ENCODE measurements around the gene CDH23. TPM values are rescaled to one million over a fixed set of nuclear protein-coding genes. Genes with fewer than 3 reads are reported as not detected.

The CDH23 gene
- total and polyA plus RNA-seq, 10 donors = 2.0 to 19.9 (median 11.0) TPM

- H3K4me1 ChIP-seq = peaks cover under 1 to 12% (median 6%) of the 10 kb centered on the region in 6 donors
- H3K9me3 ChIP-seq = peaks cover 0 to 12% (median 2%) of the 10 kb centered on the region in 8 donors
- no peak for DNase-seq
- H3K36me3 ChIP-seq = no peaks in the 10 kb centered on the region
- TF ChIP-seq, protein P1, sequence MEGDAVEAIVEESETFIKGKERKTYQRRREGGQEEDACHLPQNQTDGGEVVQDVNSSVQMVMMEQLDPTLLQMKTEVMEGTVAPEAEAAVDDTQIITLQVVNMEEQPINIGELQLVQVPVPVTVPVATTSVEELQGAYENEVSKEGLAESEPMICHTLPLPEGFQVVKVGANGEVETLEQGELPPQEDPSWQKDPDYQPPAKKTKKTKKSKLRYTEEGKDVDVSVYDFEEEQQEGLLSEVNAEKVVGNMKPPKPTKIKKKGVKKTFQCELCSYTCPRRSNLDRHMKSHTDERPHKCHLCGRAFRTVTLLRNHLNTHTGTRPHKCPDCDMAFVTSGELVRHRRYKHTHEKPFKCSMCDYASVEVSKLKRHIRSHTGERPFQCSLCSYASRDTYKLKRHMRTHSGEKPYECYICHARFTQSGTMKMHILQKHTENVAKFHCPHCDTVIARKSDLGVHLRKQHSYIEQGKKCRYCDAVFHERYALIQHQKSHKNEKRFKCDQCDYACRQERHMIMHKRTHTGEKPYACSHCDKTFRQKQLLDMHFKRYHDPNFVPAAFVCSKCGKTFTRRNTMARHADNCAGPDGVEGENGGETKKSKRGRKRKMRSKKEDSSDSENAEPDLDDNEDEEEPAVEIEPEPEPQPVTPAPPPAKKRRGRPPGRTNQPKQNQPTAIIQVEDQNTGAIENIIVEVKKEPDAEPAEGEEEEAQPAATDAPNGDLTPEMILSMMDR (IDR thresholded peaks at IDR 0.05 in 8 of 11, conservative IDR thresholded peaks at IDR 0.05 in 3 of 11) = no peak
- TF ChIP-seq POLR2A (IDR thresholded peaks at IDR 0.05) (no peak), POLR2AphosphoS5 (IDR thresholded peaks at IDR 0.05) (no peak)
- H3K4me3 ChIP-seq = no peak overlapping the region
- intact Hi-C loops (cut with DNase I; ENCODE audit: low total_unique reads) = no loop called here
- 84 to 93% (median 92%) methylated on average over 3 of the region's 3 CpGs for WGBS, 5 donors
- H3K27ac ChIP-seq = peak overlapping the region in 1 of 8 donors; percentile 6
- H3K27me3 ChIP-seq (replicated peaks in 1 of 7) = no peaks in the 10 kb centered on the region
Observed at GRCh38 chr10:71688256-71688655, 291.5 kb downstream of the CDH23 start.

DNA sequence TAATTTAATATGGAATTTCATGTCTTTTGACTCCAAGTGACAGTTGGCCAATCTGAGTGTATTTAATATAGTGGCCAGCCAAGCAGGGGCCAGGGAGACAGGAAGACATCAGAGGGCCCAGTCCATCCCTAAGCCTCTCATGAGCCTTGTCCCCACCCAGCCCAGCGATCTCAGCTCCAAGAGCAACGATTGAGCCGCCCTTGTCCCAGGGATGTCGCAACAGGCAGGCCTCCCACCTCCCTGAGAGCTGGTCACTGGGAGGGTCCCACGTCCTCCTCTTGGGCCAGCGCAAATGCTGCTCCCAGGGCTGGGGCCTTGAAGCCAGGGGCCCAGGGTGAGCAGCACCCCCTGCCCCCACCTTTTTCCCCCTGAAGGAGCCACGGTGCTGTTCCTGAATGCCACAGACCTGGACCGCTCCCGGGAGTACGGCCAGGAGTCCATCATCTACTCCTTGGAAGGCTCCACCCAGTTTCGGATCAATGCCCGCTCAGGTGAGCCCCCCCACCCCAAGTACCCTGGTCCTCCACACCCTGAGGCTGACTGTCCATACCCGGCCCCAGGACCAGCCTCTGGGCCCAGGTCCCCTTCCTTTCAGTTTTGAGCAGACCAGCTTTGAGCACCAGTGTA lies 293.5 kb downstream of the CDH23 start:
- no peaks in the 10 kb centered on the region for H3K27me3 ChIP-seq (replicated peaks in 1 of 7)
- no peaks in the 10 kb centered on the region for H3K36me3 ChIP-seq
- no peak overlapping the region for H3K27ac ChIP-seq
- DNase-seq = no peak
- H3K4me1 ChIP-seq = peaks cover 19 to 27% (median 24%) of the 10 kb centered on the region in 6 donors
- no peak overlapping the region for H3K4me3 ChIP-seq
- WGBS, 5 donors = 88 to 95% (median 92%) methylated on average over 12 to 13 of the region's 13 CpGs
- no peak for TF ChIP-seq POLR2AphosphoS5 (IDR thresholded peaks at IDR 0.05)
- TF ChIP-seq, protein P1 (IDR thresholded peaks at IDR 0.05 in 8 of 11, conservative IDR thresholded peaks at IDR 0.05 in 3 of 11) = no peak
- TF ChIP-seq POLR2A (IDR thresholded peaks at IDR 0.05) = no peak
- peaks cover 0 to 12% (median 2%) of the 10 kb centered on the region in 8 donors for H3K9me3 ChIP-seq
- intact Hi-C loops (cut with DNase I; ENCODE audit: low total_unique reads) = loop anchor here (10.0 kb wide), 1 partner anchor 375 kb away; the partner anchor contains the start of gene SLC29A3

GRCh38 chr10:71691405-71691804 lies 294.7 kb downstream of the CDH23 start:
- Histone ChIP-seq H3K36me3 (no peaks in the 10 kb centered on the region), H3K4me1 (peaks cover 23 to 39% (median 35%) of the 10 kb centered on the region in 6 donors), H3K9me3 (peaks cover 0 to 12% (median 2%) of the 10 kb centered on the region in 8 donors), H3K4me3 (no peak overlapping the region), H3K27ac (no peak overlapping the region), H3K27me3 (replicated peaks in 1 of 7) (no peaks in the 10 kb centered on the region)
- intact Hi-C loops (cut with DNase I; ENCODE audit: low total_unique reads) = loop anchor here (10.0 kb wide), 1 partner anchor 377 kb away; the partner anchor contains the start of gene SLC29A3
- TF ChIP-seq, protein P1 (IDR thresholded peaks at IDR 0.05 in 8 of 11, conservative IDR thresholded peaks at IDR 0.05 in 3 of 11) = no peak
- 97 to 100% (median 98%) methylated on average over 2 of the region's 2 CpGs for WGBS, 5 donors
- DNase-seq = no peak

DNA sequence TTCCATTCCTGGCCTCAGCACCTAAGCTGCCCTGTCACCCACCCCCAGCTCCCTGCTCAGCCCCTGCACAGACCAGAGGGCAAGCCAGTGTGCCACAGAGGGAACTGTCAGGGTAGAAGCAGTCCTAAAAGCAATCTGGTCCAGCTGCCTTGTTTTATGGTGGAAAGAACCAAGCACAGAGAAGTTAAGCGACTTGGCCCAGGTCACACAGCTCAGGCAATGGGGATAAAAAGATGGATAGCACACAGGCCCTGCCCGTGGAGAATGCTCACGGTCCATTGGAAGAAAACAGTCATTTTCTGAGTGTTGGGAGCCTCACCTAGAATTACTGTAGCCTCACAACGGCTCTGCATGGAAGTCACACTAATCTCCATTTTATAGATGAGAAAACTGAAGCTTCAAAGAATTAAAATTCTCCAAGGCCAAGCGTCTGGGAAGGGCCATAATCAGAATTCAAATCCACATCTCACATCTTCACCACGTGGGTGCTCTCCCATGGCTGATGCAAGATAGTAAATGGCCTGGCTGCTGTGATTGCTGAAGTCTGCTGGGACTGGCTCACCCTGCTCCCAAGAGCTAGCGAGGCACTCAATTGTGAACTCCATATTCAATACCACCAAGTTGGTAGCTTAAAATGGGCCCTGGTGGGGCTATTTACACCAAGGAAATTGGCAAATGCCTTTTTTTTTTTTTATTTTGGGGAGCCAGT lies 296.0 kb downstream of the CDH23 start:
- TF ChIP-seq, protein P1 (IDR thresholded peaks at IDR 0.05 in 8 of 11, conservative IDR thresholded peaks at IDR 0.05 in 3 of 11) = no peak
- TF ChIP-seq POLR2AphosphoS5 (IDR thresholded peaks at IDR 0.05) (no peak), POLR2A (IDR thresholded peaks at IDR 0.05) (no peak)
- intact Hi-C loops (cut with DNase I; ENCODE audit: low total_unique reads) = loop anchor here (10.0 kb wide), 1 partner anchor 378 kb away; the partner anchor contains the start of gene SLC29A3
- 77 to 88% (median 87%) methylated on average over 7 of the region's 7 CpGs for WGBS, 5 donors
- DNase-seq = no peak
- H3K4me1 ChIP-seq = peaks cover 35 to 53% (median 48%) of the 10 kb centered on the region in 6 donors
- peaks cover 0 to 12% (median 2%) of the 10 kb centered on the region in 8 donors for H3K9me3 ChIP-seq
- no peaks in the 10 kb centered on the region for H3K36me3 ChIP-seq
- H3K27ac ChIP-seq = peak overlapping the region in 3 of 8 donors; percentile 68 to 82 (median 78)
- no peak overlapping the region for H3K4me3 ChIP-seq
- no peaks in the 10 kb centered on the region for H3K27me3 ChIP-seq (replicated peaks in 1 of 7)
